ENCODE measurements around the gene DNAJC28.

The DNAJC28 gene

DNA sequence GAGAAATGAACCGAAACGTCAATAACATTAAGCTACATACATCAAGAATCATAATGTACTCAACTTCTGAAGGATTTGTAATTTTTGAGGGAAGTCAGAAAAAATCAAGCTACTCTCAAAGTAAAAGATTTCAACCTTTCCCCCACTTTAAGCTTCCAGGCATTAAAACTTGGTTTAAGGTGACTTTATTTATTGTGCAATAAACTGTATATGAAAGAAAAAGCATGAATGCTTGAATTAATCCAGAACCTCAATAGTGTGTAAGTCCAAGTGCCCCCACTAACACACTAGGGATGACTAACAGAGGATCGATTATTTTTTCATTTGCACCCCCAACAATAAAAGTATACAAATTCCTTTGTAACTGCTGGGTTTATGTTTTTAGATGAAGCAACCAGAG lies 39.5 kb upstream of the DNAJC28 start:
- H3K27ac ChIP-seq: no peak overlapping the region
- no peak for DNase-seq
- H3K4me3 ChIP-seq (ENCODE audit: low read depth, low read length): no peak overlapping the region
- no peaks in the 10 kb centered on the region for H3K9me3 ChIP-seq (ENCODE audit: severe bottlenecking)
- peaks cover 98% of the 10 kb centered on the region for H3K36me3 ChIP-seq
- TF ChIP-seq, protein P1, sequence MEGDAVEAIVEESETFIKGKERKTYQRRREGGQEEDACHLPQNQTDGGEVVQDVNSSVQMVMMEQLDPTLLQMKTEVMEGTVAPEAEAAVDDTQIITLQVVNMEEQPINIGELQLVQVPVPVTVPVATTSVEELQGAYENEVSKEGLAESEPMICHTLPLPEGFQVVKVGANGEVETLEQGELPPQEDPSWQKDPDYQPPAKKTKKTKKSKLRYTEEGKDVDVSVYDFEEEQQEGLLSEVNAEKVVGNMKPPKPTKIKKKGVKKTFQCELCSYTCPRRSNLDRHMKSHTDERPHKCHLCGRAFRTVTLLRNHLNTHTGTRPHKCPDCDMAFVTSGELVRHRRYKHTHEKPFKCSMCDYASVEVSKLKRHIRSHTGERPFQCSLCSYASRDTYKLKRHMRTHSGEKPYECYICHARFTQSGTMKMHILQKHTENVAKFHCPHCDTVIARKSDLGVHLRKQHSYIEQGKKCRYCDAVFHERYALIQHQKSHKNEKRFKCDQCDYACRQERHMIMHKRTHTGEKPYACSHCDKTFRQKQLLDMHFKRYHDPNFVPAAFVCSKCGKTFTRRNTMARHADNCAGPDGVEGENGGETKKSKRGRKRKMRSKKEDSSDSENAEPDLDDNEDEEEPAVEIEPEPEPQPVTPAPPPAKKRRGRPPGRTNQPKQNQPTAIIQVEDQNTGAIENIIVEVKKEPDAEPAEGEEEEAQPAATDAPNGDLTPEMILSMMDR (IDR thresholded peaks at IDR 0.05; ENCODE audit: low read depth, low read length): no peak
- H3K27me3 ChIP-seq (ENCODE audit: insufficient read depth, low read depth, severe bottlenecking): no peaks in the 10 kb centered on the region

DNA sequence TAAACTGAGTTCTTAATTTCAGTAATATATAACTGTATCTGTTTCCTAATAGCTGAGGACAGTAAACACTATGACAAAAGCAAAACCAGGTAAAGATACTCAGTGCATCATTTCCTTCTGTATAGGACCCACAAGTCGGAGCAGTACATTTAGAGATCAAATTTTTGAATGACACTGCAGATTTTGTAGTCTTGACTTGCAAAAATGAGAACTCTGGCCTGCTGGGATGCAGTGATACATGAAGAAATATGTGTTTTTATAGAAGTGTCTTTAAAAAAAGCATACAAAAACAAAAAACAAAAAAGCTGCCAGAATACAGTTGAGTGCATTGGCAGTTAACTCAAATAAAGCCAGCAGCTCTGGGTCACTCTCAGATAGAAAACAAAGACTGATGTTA lies 31.4 kb upstream of the DNAJC28 start:
- DNase-seq: no peak
- peaks cover 84% of the 10 kb centered on the region for H3K36me3 ChIP-seq
- no peak overlapping the region for H3K27ac ChIP-seq
- no peaks in the 10 kb centered on the region for H3K27me3 ChIP-seq (ENCODE audit: insufficient read depth, low read depth, severe bottlenecking)
- H3K4me3 ChIP-seq (ENCODE audit: low read depth, low read length): no peak overlapping the region
- TF ChIP-seq, protein P1 (IDR thresholded peaks at IDR 0.05; ENCODE audit: low read depth, low read length): no peak
- H3K9me3 ChIP-seq (ENCODE audit: severe bottlenecking): no peaks in the 10 kb centered on the region

DNA sequence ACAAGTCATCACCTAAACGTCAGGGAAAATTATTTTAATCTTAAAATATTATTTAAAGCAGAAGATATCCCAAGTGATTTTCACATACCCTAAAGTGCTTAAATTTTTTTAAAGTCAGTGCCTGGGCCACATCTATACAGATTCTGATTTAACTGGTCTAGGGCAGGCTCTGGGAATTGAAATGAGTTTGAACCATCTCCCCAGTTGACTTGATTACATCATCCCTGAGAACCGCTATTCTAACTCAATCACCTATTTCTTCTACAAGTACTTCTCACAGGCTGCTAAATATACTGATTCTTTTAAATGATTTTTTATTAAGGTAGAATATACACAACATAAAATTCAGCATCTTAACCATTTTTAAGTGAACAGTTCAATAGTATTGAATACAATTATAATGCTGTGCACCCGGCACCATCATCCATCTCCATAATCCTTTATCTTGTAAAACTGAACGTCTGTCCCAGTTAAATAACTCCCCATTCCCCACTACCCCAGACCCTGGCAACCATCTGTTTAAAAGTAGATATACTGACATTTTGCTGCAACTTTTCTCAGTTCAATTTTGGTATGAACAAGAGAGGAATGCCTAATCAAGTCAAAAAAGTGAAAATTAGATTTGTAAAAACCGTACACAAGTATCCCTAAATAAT lies 30.9 kb upstream of the DNAJC28 start:
- TF ChIP-seq, protein P1 (IDR thresholded peaks at IDR 0.05; ENCODE audit: low read depth, low read length): no peak
- H3K27me3 ChIP-seq (ENCODE audit: insufficient read depth, low read depth, severe bottlenecking): no peaks in the 10 kb centered on the region
- no peaks in the 10 kb centered on the region for H3K9me3 ChIP-seq (ENCODE audit: severe bottlenecking)
- no peak overlapping the region for H3K27ac ChIP-seq
- no peak overlapping the region for H3K4me3 ChIP-seq (ENCODE audit: low read depth, low read length)
- H3K36me3 ChIP-seq: peaks cover 84% of the 10 kb centered on the region
- DNase-seq: no peak

DNA sequence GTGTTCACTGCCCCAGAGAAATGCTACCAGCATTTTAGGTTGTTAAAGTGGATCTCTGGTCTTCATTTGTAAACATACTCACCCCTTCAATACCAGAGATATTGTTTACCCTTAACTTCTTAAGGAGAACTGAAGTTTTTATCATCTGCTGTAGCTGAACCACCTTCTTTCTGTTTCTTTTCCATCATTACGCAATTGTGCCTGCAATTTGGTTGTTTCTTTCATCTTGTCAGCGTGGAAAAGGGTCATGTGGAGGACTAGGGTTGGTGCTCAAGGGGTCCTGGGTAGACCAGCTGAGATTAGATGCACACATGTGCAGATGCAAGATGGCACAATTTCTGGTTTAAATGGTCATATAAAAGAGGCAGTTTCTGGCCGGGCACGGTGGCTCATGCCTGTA lies 27.4 kb upstream of the DNAJC28 start:
- no peak for DNase-seq
- no peaks in the 10 kb centered on the region for H3K27me3 ChIP-seq (ENCODE audit: insufficient read depth, low read depth, severe bottlenecking)
- TF ChIP-seq, protein P1 (IDR thresholded peaks at IDR 0.05; ENCODE audit: low read depth, low read length): no peak
- H3K36me3 ChIP-seq: peaks cover 84% of the 10 kb centered on the region
- no peak overlapping the region for H3K27ac ChIP-seq
- H3K9me3 ChIP-seq (ENCODE audit: severe bottlenecking): no peaks in the 10 kb centered on the region
- H3K4me3 ChIP-seq (ENCODE audit: low read depth, low read length): no peak overlapping the region

DNA sequence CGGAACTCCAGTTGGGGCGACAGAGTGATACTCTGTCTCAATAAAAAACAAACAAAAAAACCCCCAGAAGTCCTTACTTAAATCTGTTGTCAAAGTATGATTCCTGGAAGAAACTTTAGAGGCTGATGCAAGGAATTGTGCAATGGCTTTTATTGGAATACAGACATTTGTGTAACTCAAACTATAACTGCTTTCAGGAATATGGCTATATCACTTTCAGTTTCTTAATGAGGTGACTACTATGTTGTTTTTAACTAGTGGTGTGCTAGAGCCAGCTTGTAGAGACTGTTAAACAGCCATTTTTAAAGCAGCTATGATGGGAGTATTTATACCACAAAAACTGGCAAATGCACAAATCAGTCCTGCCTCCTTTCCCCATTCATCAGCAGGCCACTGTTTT lies 22.7 kb upstream of the DNAJC28 start:
- H3K4me3 ChIP-seq (ENCODE audit: low read depth, low read length): no peak overlapping the region

More for the DNA sequence above, 22.7 kb upstream of the DNAJC28 start:
- TF ChIP-seq, protein P1 (IDR thresholded peaks at IDR 0.05; ENCODE audit: low read depth, low read length): no peak
- no peak overlapping the region for H3K27ac ChIP-seq
- H3K36me3 ChIP-seq: peaks cover 96% of the 10 kb centered on the region
- H3K9me3 ChIP-seq (ENCODE audit: severe bottlenecking): no peaks in the 10 kb centered on the region
- no peaks in the 10 kb centered on the region for H3K27me3 ChIP-seq (ENCODE audit: insufficient read depth, low read depth, severe bottlenecking)
- no peak for DNase-seq
